Measurements from ENCODE around the gene TKT. TPM values are rescaled to one million over a fixed set of nuclear protein-coding genes. Genes with fewer than 3 reads are reported as not detected.

Gene TKT
- total RNA-seq, 1 donor from 2014 or later, result 154 TPM

DNA sequence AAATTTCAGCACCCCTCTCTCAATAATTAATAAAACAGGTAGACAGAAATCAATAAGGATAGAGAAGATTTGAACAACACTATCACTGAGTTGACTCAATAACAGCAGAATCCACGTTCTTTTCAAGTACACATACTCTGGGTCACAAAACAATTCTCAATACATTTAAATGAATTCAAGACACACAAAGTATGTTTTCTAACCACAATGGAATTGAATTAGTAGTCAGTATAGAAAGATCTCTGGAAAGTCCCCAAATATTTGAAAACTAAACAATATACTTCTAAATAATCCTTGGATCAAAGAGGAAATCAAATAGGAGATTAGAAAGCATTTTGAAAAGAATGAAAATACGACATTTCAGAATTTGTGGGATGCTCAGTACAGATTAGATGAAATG is 40.0 kb downstream of the TKT start:
- no peaks in the 10 kb centered on the region for H3K36me3 Mint-ChIP-seq (ENCODE audit: low read depth)
- ChIA-PET CTCF (no interaction called here), POLR2A (no interaction called here)
- TF ChIP-seq, protein P1, sequence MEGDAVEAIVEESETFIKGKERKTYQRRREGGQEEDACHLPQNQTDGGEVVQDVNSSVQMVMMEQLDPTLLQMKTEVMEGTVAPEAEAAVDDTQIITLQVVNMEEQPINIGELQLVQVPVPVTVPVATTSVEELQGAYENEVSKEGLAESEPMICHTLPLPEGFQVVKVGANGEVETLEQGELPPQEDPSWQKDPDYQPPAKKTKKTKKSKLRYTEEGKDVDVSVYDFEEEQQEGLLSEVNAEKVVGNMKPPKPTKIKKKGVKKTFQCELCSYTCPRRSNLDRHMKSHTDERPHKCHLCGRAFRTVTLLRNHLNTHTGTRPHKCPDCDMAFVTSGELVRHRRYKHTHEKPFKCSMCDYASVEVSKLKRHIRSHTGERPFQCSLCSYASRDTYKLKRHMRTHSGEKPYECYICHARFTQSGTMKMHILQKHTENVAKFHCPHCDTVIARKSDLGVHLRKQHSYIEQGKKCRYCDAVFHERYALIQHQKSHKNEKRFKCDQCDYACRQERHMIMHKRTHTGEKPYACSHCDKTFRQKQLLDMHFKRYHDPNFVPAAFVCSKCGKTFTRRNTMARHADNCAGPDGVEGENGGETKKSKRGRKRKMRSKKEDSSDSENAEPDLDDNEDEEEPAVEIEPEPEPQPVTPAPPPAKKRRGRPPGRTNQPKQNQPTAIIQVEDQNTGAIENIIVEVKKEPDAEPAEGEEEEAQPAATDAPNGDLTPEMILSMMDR (IDR thresholded peaks at IDR 0.05), result no peak
- intact Hi-C loops (cut with micrococcal nuclease), result loop anchor here (5.0 kb wide), 1 partner anchor 36 kb away; no protein-coding TSS in a partner anchor
- no peak overlapping the region for H3K27ac Mint-ChIP-seq
- ATAC-seq (ENCODE audit: low read depth) (no peak), DNase-seq (no peak)
- no peaks in the 10 kb centered on the region for H3K9me3 Mint-ChIP-seq
- H3K4me3 Mint-ChIP-seq, result no peak overlapping the region
- H3K27me3 Mint-ChIP-seq, result no peaks in the 10 kb centered on the region
- peaks cover 13% of the 10 kb centered on the region for H3K4me1 Mint-ChIP-seq

DNA sequence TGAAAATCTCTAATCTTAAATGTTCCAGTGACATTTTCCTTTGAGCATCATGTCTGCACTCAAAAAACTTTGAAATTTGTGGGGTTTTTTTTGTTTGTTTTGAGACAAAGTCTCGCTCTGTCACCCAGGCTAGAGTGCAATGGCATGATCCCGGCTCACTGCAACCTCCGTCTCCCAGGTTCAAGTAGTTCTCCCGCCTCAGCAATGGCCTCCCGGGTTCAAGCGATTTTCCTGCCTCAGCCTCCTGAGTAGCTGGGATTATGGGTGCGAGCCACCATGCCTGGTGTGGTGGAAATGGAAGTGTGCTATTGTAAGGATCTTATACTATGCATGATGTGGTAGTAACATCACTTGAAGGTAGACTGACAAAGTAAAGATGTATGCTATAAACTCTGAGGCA is 42.5 kb downstream of the TKT start:
- intact Hi-C loops (cut with micrococcal nuclease), result no loop called here
- Mint-ChIP-seq H3K27ac (no peak overlapping the region), H3K4me3 (no peak overlapping the region), H3K9me3 (peaks cover 3% of the 10 kb centered on the region), H3K36me3 (ENCODE audit: low read depth) (peaks cover 3% of the 10 kb centered on the region), H3K27me3 (no peaks in the 10 kb centered on the region), H3K4me1 (peaks cover 5% of the 10 kb centered on the region)
- ChIA-PET POLR2A (no interaction called here), CTCF (no interaction called here)
- no peak for ATAC-seq (ENCODE audit: low read depth)
- no peak for DNase-seq
- TF ChIP-seq, protein P1 (IDR thresholded peaks at IDR 0.05), result no peak

DNA sequence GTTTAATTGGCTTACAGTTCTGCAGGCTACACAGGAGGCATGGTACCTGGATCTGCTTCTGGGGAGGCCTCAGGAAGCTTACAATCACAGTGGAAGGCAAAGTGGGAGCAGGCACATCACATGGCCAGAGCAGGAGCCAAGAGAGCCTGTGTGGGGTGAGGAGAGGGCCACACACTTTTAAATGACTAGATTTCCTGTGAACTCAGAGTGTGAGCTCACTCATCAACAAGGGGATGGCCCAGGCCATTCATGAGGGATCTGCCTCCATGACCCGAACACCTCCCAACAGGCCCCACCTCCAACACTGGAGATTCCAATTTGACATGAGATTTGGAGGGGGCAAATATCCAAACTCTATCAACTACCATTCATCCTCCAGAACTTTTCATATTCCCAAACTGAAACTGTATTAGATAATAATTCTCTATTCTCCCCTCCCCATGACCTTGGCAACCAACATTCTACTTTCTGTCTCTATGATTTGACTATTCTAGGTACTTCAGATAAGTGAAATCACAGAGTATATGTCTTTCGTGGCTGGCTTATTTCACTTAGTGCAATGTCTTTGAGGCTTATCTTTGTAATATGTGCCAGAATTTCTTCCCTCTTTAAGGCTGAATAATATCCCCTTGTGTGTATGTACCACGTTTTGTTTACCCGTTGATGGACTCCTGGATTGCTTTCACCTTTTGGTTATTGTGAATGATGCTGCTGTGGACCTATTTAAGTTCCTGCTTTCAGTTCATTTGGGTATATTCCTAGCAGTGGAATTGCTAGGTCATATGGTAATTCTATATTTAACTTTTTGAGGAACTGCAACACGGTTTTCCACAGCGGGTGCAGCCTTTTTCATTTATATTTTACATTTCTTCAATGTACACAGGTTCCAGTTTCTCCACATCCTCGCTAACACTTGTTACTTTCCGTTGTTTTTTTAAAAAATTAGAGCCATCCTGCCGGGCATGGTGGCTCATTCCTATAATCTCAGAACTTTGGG is 43.8 kb downstream of the TKT start:
- Mint-ChIP-seq H3K4me1 (no peaks in the 10 kb centered on the region), H3K4me3 (no peak overlapping the region), H3K27me3 (no peaks in the 10 kb centered on the region), H3K27ac (no peak overlapping the region), H3K36me3 (ENCODE audit: low read depth) (peaks cover 3% of the 10 kb centered on the region), H3K9me3 (peaks cover 5% of the 10 kb centered on the region)
- ChIA-PET CTCF (no interaction called here), POLR2A (no interaction called here)
- TF ChIP-seq, protein P1 (IDR thresholded peaks at IDR 0.05), result no peak
- ATAC-seq (ENCODE audit: low read depth) (no peak), DNase-seq (no peak)
- intact Hi-C loops (cut with micrococcal nuclease), result no loop called here

DNA sequence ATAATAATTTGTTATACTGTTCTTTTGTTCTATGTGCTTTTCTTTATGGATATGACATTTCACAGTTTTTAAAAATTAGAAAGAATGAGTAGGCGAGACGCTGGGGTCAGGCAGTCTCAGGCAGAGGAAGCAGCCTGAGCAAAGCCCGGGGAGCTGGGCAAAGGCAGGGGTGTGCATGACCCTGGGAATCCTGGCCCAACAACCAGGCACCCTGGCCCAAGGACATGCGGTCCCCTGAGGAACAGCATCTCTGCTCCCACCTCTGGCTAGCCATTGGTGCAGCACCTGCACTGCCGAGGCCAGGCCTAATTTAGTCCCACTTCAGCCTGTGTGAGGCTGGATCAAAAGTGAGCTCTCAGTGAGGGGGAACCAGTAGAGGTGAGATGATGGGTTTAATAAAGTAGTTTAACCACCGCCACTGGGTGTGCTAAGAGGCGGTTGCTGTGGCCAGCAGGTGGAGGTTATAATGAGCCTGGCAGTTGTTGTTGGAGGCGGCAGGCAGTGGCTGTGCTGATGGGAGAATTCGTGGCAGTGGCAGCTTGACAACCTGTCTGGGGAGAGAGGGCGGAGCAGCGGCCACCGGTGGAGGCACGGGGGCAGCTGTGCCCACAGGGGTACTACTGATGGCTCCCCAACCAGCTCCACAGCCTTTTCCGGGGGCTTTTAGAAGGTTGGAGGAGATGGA is 53.3 kb downstream of the TKT start:
- Mint-ChIP-seq H3K4me3 (no peak overlapping the region), H3K27me3 (no peaks in the 10 kb centered on the region), H3K27ac (no peak overlapping the region), H3K36me3 (ENCODE audit: low read depth) (no peaks in the 10 kb centered on the region), H3K9me3 (peaks cover under 1% of the 10 kb centered on the region), H3K4me1 (no peaks in the 10 kb centered on the region)
- intact Hi-C loops (cut with micrococcal nuclease), result no loop called here
- CTCF ChIA-PET, result interaction anchor here (1.8 kb wide), 1 partner anchor 68 kb away, joined by 7 read pairs; no protein-coding TSS in a partner anchor
- POLR2A ChIA-PET, result no interaction called here
- DNase-seq (no peak), ATAC-seq (ENCODE audit: low read depth) (no peak)
- TF ChIP-seq, protein P1 (IDR thresholded peaks at IDR 0.05), result no peak
